IMR-90 (cell line): Measurements from ENCODE around the gene MYO10. TPM values are rescaled to one million over a fixed set of nuclear protein-coding genes. Genes with fewer than 3 reads are reported as not detected.

Experiments used
- ATAC-seq: fragments of 200-7000 bp; cut with Tn5 transposase; 2 replicates; pipeline ENCODE4 v1.9.1; 2020; ENCODE audit warnings: low read depth, mild to moderate bottlenecking, moderate library complexity
- BruUV-seq: library from RNA; stranded (reverse); fragments of 400-500 nt; replicated peaks from 2 replicates; lab custom pipeline; 2021; lab: Mats Ljungman, UMichigan
- CTCF ChIA-PET: fragments of 300-600 bp; formaldehyde crosslinking; extraction: SDS; loops from one replicate; lab custom pipeline; 2021; ENCODE audit warnings: antibody characterized with exemption; lab: Yijun Ruan, JAX
- POLR2A ChIA-PET: fragments of 300-600 bp; sonication (Branson Sonifier 250); formaldehyde crosslinking; loops from one replicate; lab custom pipeline; 2022; ENCODE audit warnings: antibody characterized with exemption; ENCODE audit not compliant: unreplicated experiment; lab: Charles Lee
- DNase-seq: peaks from one replicate; pipeline ENCODE4 v3.0.0; 2013
- H2AFZ ChIP-seq: replicated peaks from 2 replicates; pipeline ENCODE3; 2013; ENCODE audit warnings: low read length, mild to moderate bottlenecking; ENCODE audit not compliant: poor library complexity
- H2AK5ac ChIP-seq: 2 replicates; pipeline ENCODE4 v1.6.1; 2013; ENCODE audit warnings: low read depth, low read length, inconsistent platforms
- H2AK9ac ChIP-seq: replicated peaks from 2 replicates; pipeline ENCODE3; 2013; ENCODE audit warnings: mild to moderate bottlenecking, low read depth, low read length, moderate library complexity; ENCODE audit not compliant: poor library complexity
- H2BK120ac ChIP-seq: 2 replicates; pipeline ENCODE4 v1.6.1; 2013; ENCODE audit warnings: low read depth, low read length, inconsistent platforms
- H2BK15ac ChIP-seq: 3 replicates; pipeline ENCODE4 v1.6.1; 2013; ENCODE audit warnings: low read depth, low read length, inconsistent platforms
- H2BK20ac ChIP-seq: 2 replicates; pipeline ENCODE4 v1.6.1; 2013; ENCODE audit warnings: low read depth, mild to moderate bottlenecking, inconsistent platforms, low read length, moderate library complexity
- H2BK5ac ChIP-seq: 2 replicates; pipeline ENCODE4 v1.6.1; 2013; ENCODE audit warnings: mild to moderate bottlenecking, low read depth, low read length, inconsistent platforms; ENCODE audit not compliant: poor library complexity, severe bottlenecking
- H3K14ac ChIP-seq: replicated peaks from 2 replicates; pipeline ENCODE4 v1.6.1; 2013; ENCODE audit warnings: low read depth, low read length, inconsistent platforms
- H3K18ac ChIP-seq: 2 replicates; pipeline ENCODE4 v1.6.1; 2013; ENCODE audit warnings: low read depth, low read length, control low read depth
- H3K23ac ChIP-seq: 2 replicates; pipeline ENCODE4 v1.6.1; 2013; ENCODE audit warnings: low read depth, low read length, inconsistent platforms
- H3K27ac ChIP-seq: 2 replicates; pipeline ENCODE4 v1.5.1; 2013; ENCODE audit warnings: mild to moderate bottlenecking, control low read depth, low read length; ENCODE audit not compliant: insufficient read depth
- H3K27me3 ChIP-seq: 2 replicates; pipeline ENCODE4 v1.6.1; 2013; ENCODE audit warnings: low read length; ENCODE audit not compliant: control insufficient read depth, insufficient read depth
- H3K36me3 ChIP-seq: 2 replicates; pipeline ENCODE4 v1.6.1; 2013; ENCODE audit warnings: low read length, mixed read lengths; ENCODE audit not compliant: control insufficient read depth, insufficient read depth
- H3K4ac ChIP-seq: 2 replicates; pipeline ENCODE4 v1.6.1; 2013; ENCODE audit warnings: low read depth, low read length, inconsistent platforms
- H3K4me1 ChIP-seq: 2 replicates; pipeline ENCODE4 v1.6.1; 2013; ENCODE audit warnings: low read length, mixed read lengths; ENCODE audit not compliant: control insufficient read depth, insufficient read depth
- H3K4me2 ChIP-seq: 2 replicates; pipeline ENCODE4 v1.6.1; 2013; ENCODE audit warnings: low read depth, mild to moderate bottlenecking, control low read depth, low read length, moderate library complexity
- H3K4me3 ChIP-seq: 2 replicates; pipeline ENCODE4 v1.5.1; 2013; ENCODE audit warnings: low read depth, mild to moderate bottlenecking, control low read depth, low read length, moderate library complexity; ENCODE audit not compliant: insufficient read depth
- H3K56ac ChIP-seq: 2 replicates; pipeline ENCODE4 v1.6.1; 2013; ENCODE audit warnings: low read length, inconsistent platforms; ENCODE audit not compliant: insufficient read depth; ENCODE audit errors: extremely low read depth
- H3K79me1 ChIP-seq, 2 experiments: 2 replicates each; pipeline ENCODE4 v1.6.1; 2013; ENCODE audit warnings: low read length in 2 of 2, inconsistent platforms in 1 of 2, low read depth in 1 of 2
- H3K9ac ChIP-seq: 2 replicates; pipeline ENCODE4 v1.6.1; 2013; ENCODE audit warnings: low read depth, low read length, control low read depth
- H3K9me1 ChIP-seq: 2 replicates; pipeline ENCODE4 v1.6.1; 2013; ENCODE audit warnings: low read length, inconsistent platforms; ENCODE audit not compliant: insufficient read depth
- H3K9me3 ChIP-seq: 2 replicates; pipeline ENCODE4 v1.6.1; 2013; ENCODE audit warnings: low read length; ENCODE audit not compliant: control insufficient read depth, insufficient read depth
- H4K20me1 ChIP-seq: 2 replicates; pipeline ENCODE4 v1.6.1; 2013; ENCODE audit warnings: low read length, inconsistent platforms; ENCODE audit not compliant: insufficient read depth
- H4K5ac ChIP-seq: 2 replicates; pipeline ENCODE4 v1.6.1; 2013; ENCODE audit warnings: mild to moderate bottlenecking, low read depth, low read length, control low read depth
- H4K8ac ChIP-seq, 2 experiments: 2 replicates each; pipeline ENCODE4 v1.6.1; 2013; ENCODE audit warnings: low read depth in 2 of 2, low read length in 2 of 2, control low read depth in 1 of 2, inconsistent platforms in 1 of 2
- H4K91ac ChIP-seq: 2 replicates; pipeline ENCODE4 v1.6.1; 2013; ENCODE audit warnings: low read depth, low read length, inconsistent platforms; ENCODE audit not compliant: insufficient read depth
- BHLHE40 ChIP-seq: fragments of 150-350 bp; IDR thresholded peaks from 2 replicates; pipeline ENCODE4 v1.6.1; 2016; ENCODE audit warnings: mild to moderate bottlenecking, low read depth, low read length
- CEBPB ChIP-seq: IDR thresholded peaks from 2 replicates; pipeline ENCODE4 v1.6.1; 2012; ENCODE audit warnings: low read depth, low read length, improper control_type of control experiment
- MXI1 ChIP-seq: IDR thresholded peaks from 2 replicates; pipeline ENCODE4 v1.6.1; 2012; ENCODE audit warnings: low read depth, mild to moderate bottlenecking, low read length, moderate library complexity, borderline replicate concordance
- NFE2L2 ChIP-seq: fragments of 150-350 bp; IDR thresholded peaks from 2 replicates; pipeline ENCODE4 v1.6.1; 2016; ENCODE audit warnings: low read depth, mild to moderate bottlenecking, low read length
- POLR2A ChIP-seq: IDR thresholded peaks from 2 replicates; pipeline ENCODE4 v1.6.1; 2012; ENCODE audit warnings: mild to moderate bottlenecking, low read depth, low read length
- RAD21 ChIP-seq: IDR thresholded peaks from 2 replicates; pipeline ENCODE4 v1.6.1; 2012; ENCODE audit warnings: low read length, improper control_type of control experiment
- RFX5 ChIP-seq: IDR thresholded peaks from 2 replicates; pipeline ENCODE4 v1.8.0; 2012; ENCODE audit warnings: low read depth, mild to moderate bottlenecking, low read length, moderate library complexity
- whole genome bisulfite sequencing, 2 experiments: methylation state at CpG; one replicate each; pipeline versions ENCODE4 v1.1.5 to v1.1.7; 2013; ENCODE audit warnings: missing lambda C conversion rate in 2 of 2; ENCODE audit not compliant: insufficient read length in 1 of 2; ENCODE audit errors: extremely low coverage in 2 of 2; 5-methylcytosine and 5-hydroxymethylcytosine counted together
- dilution Hi-C: fragments of 300-500 bp; cut with HindIII; formaldehyde crosslinking; loops from one replicate; pipeline ENCODE4 v1.14.3; 2018; ENCODE audit warnings: low sequenced_read_pairs; ENCODE audit not compliant: unreplicated experiment
- in situ Hi-C: fragments of 300-500 bp; cut with MboI; formaldehyde crosslinking; loops from 3 replicates; pipeline ENCODE4 v1.14.3; 2019; ENCODE audit warnings: low sequenced_read_pairs, inconsistent platforms, mixed read lengths
- intact Hi-C: fragments of 100-400 bp; cut with micrococcal nuclease; formaldehyde crosslinking; loops from 2 replicates; pipeline ENCODE4 v1.10.0; 2022
- polyA plus RNA-seq, 3 experiments: library from polyadenylated mRNA; depleted of rRNA; stranded (reverse); fragments of >200 nt; gene quantifications; 2 replicates each; pipeline ENCODE4 v1.2.3, GENCODE V29; 2012; ENCODE audit warnings: low replicate concordance in 1 of 3
- total RNA-seq: library from RNA; depleted of rRNA; stranded (reverse); fragments of >200 nt; gene quantifications from 2 replicates; pipeline ENCODE4 v1.2.3, GENCODE V29; 2012
- TF ChIP-seq, protein P1 (sequence below): fragments of 150-350 bp; IDR thresholded peaks from 2 replicates; pipeline ENCODE4 v1.6.1; 2017; ENCODE audit warnings: mild to moderate bottlenecking, antibody characterized with exemption, low read length, low read depth

MYO10 gene
- total and polyA plus RNA-seq, 2 of the 4 experiments (the other 2 are of a cell fraction): 39.9 to 115 TPM

DNA sequence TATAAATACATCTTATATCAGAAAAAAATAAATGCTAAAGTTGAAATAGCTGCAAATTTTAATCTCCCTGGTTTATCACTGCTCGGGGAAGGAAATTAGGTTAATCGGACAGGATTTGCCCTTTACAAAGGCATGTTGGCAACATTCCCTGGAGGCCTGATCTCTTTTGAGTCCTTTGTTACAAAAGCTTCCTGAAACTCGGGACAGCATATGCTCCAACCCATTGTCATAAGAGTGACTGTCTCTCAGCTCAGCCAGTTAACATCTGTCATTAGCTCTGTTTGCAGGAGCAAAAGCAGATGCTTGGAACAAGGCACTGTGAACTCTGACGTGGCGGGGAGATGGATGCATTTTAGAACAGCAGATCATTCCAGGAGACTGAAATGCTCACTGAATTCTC, 80.6 kb downstream of the MYO10 start:
- WGBS, 2 experiments: 79% methylated on average over 2 of the region's 5 CpGs; no CpG with 5 or more reads in 1 of the 2 experiments
- Histone ChIP-seq H3K4me3 (no peak overlapping the region), H3K27me3 (no peaks in the 10 kb centered on the region), H2BK20ac (no peak overlapping the region), H3K36me3 (peaks cover 14% of the 10 kb centered on the region), H3K9ac (no peak overlapping the region), H2AK5ac (peak overlapping the region; percentile 10; the same call in 1 of the 2 replicates), H2AFZ (no peak overlapping the region), H3K9me1 (peaks cover 31% of the 10 kb centered on the region), H2BK120ac (0 out of 2 replicates have a peak overlapping the region, but pooled peaks have one; percentile 12), H3K9me3 (peaks cover 4% of the 10 kb centered on the region; the same call in 1 of the 2 replicates), H3K4me1 (peaks cover 22% of the 10 kb centered on the region), H2BK15ac (no peak overlapping the region; the same call in 2 of the 3 replicates), H3K4me2 (no peak overlapping the region), H3K79me1 (peaks cover 5 to 91% of the 10 kb centered on the region in 2 experiments; a peak in 3 of 4 replicates), H2AK9ac (no peak overlapping the region), H4K91ac (no peak overlapping the region), H3K56ac (no peak overlapping the region), H2BK5ac (no peak overlapping the region), H4K20me1 (peaks cover 98% of the 10 kb centered on the region), H3K23ac (peak overlapping the region; percentile 88), H3K18ac (no peak overlapping the region), H3K27ac (peak overlapping the region; percentile 6; the same call in 1 of the 2 replicates), H3K4ac (no peak overlapping the region), H4K8ac (no peak overlapping the region), H4K5ac (no peak overlapping the region), H3K14ac (peak overlapping the region; percentile 36; the same call in 1 of the 2 replicates)
- ChIA-PET POLR2A (interaction anchor here (0.6 kb wide), 1 partner anchor 313 kb away, joined by 3 read pairs; no protein-coding TSS in a partner anchor), CTCF (no interaction called here)
- dilution Hi-C loops: no loop called here
- no peak for TF ChIP-seq RFX5
- no peak for TF ChIP-seq POLR2A
- no peak for TF ChIP-seq CEBPB
- no peak for TF ChIP-seq RAD21
- no peak for TF ChIP-seq NFE2L2
- TF ChIP-seq MXI1: no peak
- TF ChIP-seq BHLHE40: no peak
- TF ChIP-seq, protein P1, sequence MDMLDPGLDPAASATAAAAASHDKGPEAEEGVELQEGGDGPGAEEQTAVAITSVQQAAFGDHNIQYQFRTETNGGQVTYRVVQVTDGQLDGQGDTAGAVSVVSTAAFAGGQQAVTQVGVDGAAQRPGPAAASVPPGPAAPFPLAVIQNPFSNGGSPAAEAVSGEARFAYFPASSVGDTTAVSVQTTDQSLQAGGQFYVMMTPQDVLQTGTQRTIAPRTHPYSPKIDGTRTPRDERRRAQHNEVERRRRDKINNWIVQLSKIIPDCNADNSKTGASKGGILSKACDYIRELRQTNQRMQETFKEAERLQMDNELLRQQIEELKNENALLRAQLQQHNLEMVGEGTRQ: no peak
- intact Hi-C loops: no loop called here
- 0 out of 2 replicates have a peak, but pooled peaks have one; percentile 9 for ATAC-seq
- in situ Hi-C loops: no loop called here
- BruUV-seq: no TSS peak
- peak; percentile 38 for DNase-seq
